Heart left ventricle (tissue), 13 donors: ENCODE data around the gene TCF4.

ENCODE experiments used
- CTCF ChIP-seq, 12 donors: fragments of 200-600 bp; sonication (generic) in 4 of 12; IDR thresholded peaks; one replicate each; pipeline versions ENCODE4 v1.5.0 to v1.8.0; 2018 to 2022; ENCODE audit warnings: antibody characterized with exemption in 12 of 12, mild to moderate bottlenecking in 5 of 12
- POLR2A ChIP-seq, 2 donors: fragments of 450-650 bp; IDR thresholded peaks; one replicate each; pipeline ENCODE4 v1.6.1; 2017; ENCODE audit warnings: antibody characterized with exemption in 2 of 2, mild to moderate bottlenecking in 2 of 2, moderate library complexity in 2 of 2
- donor health status: ischemic (EF 13 %, LVEDD 7.1; RV severe dilation, severe dysfunction).
- donor health status: DM: no; HTN: yes; CAD: no.
- donor health status: DM: no; HTN: no; CAD: no.
- donor health status: ischemic (EF 25% LVEDD 6.9; RV normal size, moderate dysfunction).
- donor health status: ischemic (EF 25% LVEDD 5.7; RV mildly dilated, moderate dysfunction).
- donor health status: ischemic (EF 35%, LVEDD 5.7; RV mildly dilated, moderate dysfunction).
- donor health status: nonischemic (EF 11% LVEDD 7.7; RV severe dilation, severe dysfunction).
- donor health status: DM: yes; HTN: yes; CAD: no.
- donor health status: PGD.
- donor health status: ischemic (EF 29% LVEDD 5.4; RV normal size, mild dysfunction).
- donor health status: nonischemic (EF 23%, LVEDD 6.1; RV moderate dilation, normal function).

DNA sequence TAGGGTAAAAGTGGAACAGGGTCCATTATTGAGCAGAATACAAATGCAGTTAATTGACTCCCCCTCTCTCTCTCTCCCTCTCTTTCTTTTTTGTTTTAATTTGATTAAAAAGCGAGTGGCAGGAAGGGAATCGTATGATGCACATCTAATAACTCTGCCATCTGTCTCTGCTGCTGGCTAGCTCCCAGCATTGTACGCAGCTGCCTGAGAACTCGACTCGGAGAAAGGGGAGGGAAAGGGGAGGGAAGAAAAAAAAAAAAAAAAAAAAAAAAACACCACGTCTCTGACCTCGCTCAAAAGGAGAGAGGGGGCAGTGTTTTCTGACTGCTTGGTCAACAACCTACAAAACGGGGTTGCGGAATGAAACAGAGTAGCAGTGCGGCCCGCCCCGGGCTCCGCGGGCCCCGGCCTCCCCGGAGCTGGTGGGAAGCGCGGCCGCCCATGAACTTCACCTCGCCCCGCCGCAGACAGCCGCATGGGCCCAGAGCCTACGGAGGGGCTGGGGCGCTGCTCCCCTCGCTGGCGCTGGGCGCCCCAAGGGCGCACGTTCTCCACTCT is 265.7 kb downstream of the TCF4 start:
- TF ChIP-seq CTCF (IDR thresholded peaks at IDR 0.05) (peak in 7 of 12 donors; percentile 12 to 48 (median 33)), POLR2A (IDR thresholded peaks at IDR 0.05) (peak in 1 of 2 donors; percentile 75)
